HG02943 (cell line): Measurements from ENCODE around the gene SLCO2A1.

Source experiments
- ATAC-seq: cut with Tn5 transposase; IDR thresholded peaks from one replicate; pipeline ENCODE4 v1.9.1; 2021; ENCODE audit warnings: mild to moderate bottlenecking, low read depth, moderate library complexity; ENCODE audit not compliant: unreplicated experiment

Gene SLCO2A1

GRCh38 chr3:134061401-134061800 is 31.7 kb upstream of the SLCO2A1 start:
- ATAC-seq = no peak

- ATAC-seq = no peak
Observed at GRCh38 chr3:134060561-134061385, 31.0 kb upstream of the SLCO2A1 start.

GRCh38 chr3:134059671-134060560 is 30.2 kb upstream of the SLCO2A1 start:
- no peak for ATAC-seq

GRCh38 chr3:134059035-134059601 is 29.4 kb upstream of the SLCO2A1 start:
- ATAC-seq = no peak

GRCh38 chr3:134057654-134058110 is 28.0 kb upstream of the SLCO2A1 start:
- no peak for ATAC-seq

DNA sequence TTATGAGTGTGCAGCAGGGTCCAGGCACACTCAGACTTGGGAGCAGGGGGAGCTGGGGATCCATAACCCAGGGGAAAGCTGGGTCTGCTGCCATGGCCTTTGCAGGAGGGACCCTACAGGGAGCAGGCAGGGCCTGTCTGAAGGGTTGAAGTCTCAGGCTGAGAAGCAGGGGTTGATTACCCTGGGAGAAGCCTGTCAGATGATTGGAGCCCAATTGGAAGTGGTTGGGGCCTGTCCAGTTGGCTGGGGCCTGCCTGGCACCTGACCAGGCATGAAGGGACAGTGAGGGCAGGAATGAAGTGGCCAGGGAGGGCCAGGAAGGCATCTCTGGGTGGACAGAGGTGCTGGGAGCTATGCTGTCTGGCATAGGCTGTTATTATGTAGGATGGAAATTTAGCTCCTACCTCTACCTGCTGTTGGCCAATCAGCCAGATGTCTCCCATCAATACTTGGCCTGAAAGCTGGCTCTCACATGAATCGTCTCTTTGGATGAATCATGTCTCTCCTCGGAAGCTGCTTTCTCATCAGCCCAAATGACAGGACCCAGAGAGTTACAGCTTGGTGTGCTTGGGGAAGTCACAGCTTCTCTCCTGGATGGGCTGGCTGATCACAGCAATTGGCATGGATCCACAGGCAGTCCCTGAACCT is 27.4 kb upstream of the SLCO2A1 start:
- ATAC-seq = no peak

DNA sequence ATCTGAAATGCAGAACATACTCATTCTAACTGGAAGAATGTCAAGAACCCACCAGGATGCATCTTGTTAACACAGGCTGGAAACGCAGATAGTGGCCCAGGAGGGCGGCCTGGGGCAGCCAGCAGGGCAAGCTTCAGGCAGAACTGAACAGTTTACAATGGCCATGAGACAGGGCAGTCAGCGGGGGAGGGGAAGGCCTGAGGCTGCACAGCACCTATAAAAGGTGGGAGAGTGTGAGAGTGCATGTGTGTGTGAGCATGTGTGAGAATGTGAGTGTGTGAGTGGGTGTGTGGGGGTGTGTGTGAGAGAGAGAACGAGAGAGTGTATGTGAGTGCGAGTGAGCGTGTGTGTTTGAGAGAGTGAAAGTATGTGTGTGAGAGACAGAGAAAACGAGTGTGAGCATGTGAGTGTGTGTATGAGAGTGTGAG is 26.8 kb upstream of the SLCO2A1 start:
- ATAC-seq = no peak

DNA sequence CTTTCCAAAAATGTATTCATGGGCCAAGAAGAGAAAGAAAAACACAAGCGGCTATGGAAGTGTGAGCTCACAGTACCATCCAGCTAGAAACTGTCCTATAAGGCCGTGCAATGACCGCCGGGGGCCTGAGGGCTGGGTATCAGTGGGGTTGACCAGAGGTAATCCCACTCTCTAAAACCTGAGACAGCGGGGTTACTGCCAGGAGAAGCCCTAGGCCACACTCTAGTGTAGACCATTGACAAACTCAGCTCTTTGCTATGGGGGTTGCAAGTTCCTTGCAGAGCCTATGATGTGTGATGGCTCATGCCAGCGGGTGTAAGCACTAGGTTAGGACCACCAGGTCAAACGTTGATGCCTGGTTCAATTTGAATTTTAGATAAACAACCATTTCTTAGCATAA is 25.9 kb upstream of the SLCO2A1 start:
- ATAC-seq = no peak

GRCh38 chr3:134054881-134055280 is 25.2 kb upstream of the SLCO2A1 start:
- no peak for ATAC-seq

DNA sequence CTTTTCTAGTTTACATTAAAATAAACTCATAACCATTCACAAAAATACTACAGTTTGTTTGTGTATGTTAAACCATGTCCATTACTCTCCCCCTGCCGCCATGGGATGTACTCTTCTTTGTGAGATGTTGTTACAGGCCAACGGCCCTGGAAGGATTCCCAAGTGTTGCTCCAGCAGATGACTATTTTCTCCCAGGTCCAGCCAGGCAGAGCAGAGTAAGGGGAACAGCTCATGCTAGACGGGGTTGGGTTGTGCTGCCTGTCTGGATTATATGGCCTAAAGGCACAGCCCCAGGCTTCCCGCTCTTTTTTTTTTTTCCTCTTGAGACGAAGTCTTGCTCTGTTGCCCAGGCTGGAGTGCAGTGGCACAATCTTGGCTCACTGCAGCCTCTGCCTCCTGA is 24.5 kb upstream of the SLCO2A1 start:
- ATAC-seq = no peak

- no peak for ATAC-seq
Observed at GRCh38 chr3:134052370-134052769, 22.6 kb upstream of the SLCO2A1 start.

- ATAC-seq = no peak
Observed at GRCh38 chr3:134049676-134050075, 20.0 kb upstream of the SLCO2A1 start.

GRCh38 chr3:134048278-134048996 is 18.7 kb upstream of the SLCO2A1 start:
- no peak for ATAC-seq

DNA sequence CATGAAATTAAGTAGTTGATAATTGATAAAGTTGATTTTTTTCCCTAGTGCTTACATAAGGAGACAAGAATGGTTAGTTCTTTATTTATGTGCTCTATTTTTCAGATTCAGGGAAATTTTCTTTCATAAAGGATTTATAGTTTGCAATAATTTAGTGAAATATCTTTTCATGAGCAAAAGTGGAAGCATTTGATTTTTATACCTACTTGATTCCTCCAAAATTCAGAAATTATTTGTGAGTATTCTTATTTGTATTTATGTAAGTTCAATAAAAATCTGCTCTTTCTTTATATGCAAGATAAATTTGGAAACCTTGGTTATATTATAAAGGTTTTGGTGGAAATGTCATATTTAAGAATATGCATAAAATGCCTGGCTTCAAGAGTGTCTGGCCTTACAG is 14.7 kb upstream of the SLCO2A1 start:
- no peak for ATAC-seq

- ATAC-seq = no peak
Observed at GRCh38 chr3:134040066-134040465, 10.3 kb upstream of the SLCO2A1 start.

GRCh38 chr3:134039161-134039862 is 9.6 kb upstream of the SLCO2A1 start:
- no peak for ATAC-seq

- ATAC-seq = no peak
Observed at GRCh38 chr3:134038716-134039115, 9.0 kb upstream of the SLCO2A1 start.

DNA sequence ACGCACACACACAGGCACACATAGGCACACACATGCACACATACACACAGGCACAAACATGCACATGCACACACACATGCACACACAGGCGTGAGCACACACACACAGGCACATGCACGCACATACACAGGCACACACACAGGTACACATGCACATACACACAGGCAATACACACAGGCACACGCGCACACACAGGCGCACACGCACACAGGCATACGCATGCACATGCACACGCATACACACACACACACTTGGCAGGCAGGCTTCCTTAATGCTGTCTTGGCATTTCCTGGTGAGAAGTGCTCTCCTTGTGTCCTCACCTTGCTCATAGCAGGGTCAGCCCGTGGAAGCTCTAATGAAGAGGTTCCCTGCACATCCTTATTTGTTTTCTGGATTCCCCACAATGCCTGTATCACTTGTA is 8.4 kb upstream of the SLCO2A1 start:
- ATAC-seq = no peak

GRCh38 chr3:134037168-134037567 is 7.4 kb upstream of the SLCO2A1 start:
- ATAC-seq = no peak
